Upper lobe of right lung (tissue), 1 donor: ENCODE results near the gene SESN3. TPM values are rescaled to one million over a fixed set of nuclear protein-coding genes. Genes with fewer than 3 reads are reported as not detected.
"Not testable (repeated sequence)": the region's sequence is repeated elsewhere in the genome, so short reads cannot be mapped to it uniquely, and the experiment has no call there.

ENCODE experiments used
- ATAC-seq: fragments of 200-7000 bp; cut with Tn5 transposase; one replicate; pipeline ENCODE4 v1.9.1; 2020; ENCODE audit warnings: mild to moderate bottlenecking, moderate library complexity
- DNase-seq: peaks from one replicate; pipeline ENCODE4 v3.0.0-alpha.2; 2020
- H3K27ac ChIP-seq: fragments of 200-600 bp; one replicate; pipeline ENCODE4 v1.8.0; 2022
- H3K27me3 ChIP-seq: fragments of 200-600 bp; one replicate; pipeline ENCODE4 v1.8.0; 2022; ENCODE audit warnings: mild to moderate bottlenecking
- H3K36me3 ChIP-seq: fragments of 200-600 bp; one replicate; pipeline ENCODE4 v1.8.0; 2022
- H3K4me1 ChIP-seq: fragments of 200-600 bp; one replicate; pipeline ENCODE4 v1.8.0; 2022
- H3K4me3 ChIP-seq: fragments of 200-600 bp; one replicate; pipeline ENCODE4 v1.8.0; 2022; ENCODE audit warnings: mild to moderate bottlenecking
- H3K9me3 ChIP-seq: fragments of 200-600 bp; one replicate; pipeline ENCODE4 v1.8.0; 2022
- CTCF ChIP-seq: fragments of 200-600 bp; IDR thresholded peaks from one replicate; pipeline ENCODE4 v1.8.0; 2022; ENCODE audit warnings: antibody characterized with exemption
- intact Hi-C: fragments of 100-400 bp; cut with DNase I; formaldehyde crosslinking; loops from one replicate; pipeline ENCODE4 v1.11.0; 2022
- total RNA-seq: library from RNA; stranded (reverse); fragmentation: NEBNext Ultra II Directional; extraction: Animal tissue kit (Norgen Biotek cat#: 25700); gene quantifications from one replicate; pipeline ENCODE4 v1.2.1, GENCODE V29; 2021
- donor health status: DM: no; HTN: yes; CAD: no; lungs with severe emphysema.

Gene SESN3
- total RNA-seq, 1 donor from 2014 or later, result 43.5 TPM

GRCh38 chr11:95254131-95254704, 23.2 kb upstream of the SESN3 start:
- Histone ChIP-seq H3K36me3 (no peaks in the 10 kb centered on the region), H3K27ac (peak overlapping the region; percentile 53), H3K9me3 (no peaks in the 10 kb centered on the region), H3K27me3 (no peaks in the 10 kb centered on the region), H3K4me1 (peaks cover 29% of the 10 kb centered on the region), H3K4me3 (peak overlapping the region; percentile 37)
- TF ChIP-seq CTCF, result no peak
- DNase-seq, result peak; percentile 78
- intact Hi-C loops, result no loop called here
- peak; percentile 97 for ATAC-seq

GRCh38 chr11:95253141-95253540, 22.1 kb upstream of the SESN3 start:
- no peak overlapping the region for H3K27ac ChIP-seq
- no peaks in the 10 kb centered on the region for H3K36me3 ChIP-seq
- H3K4me3 ChIP-seq, result no peak overlapping the region
- no peak for TF ChIP-seq CTCF
- H3K27me3 ChIP-seq, result no peaks in the 10 kb centered on the region
- no peaks in the 10 kb centered on the region for H3K9me3 ChIP-seq
- intact Hi-C loops, result no loop called here
- DNase-seq (no peak), ATAC-seq (no peak)
- H3K4me1 ChIP-seq, result peaks cover 29% of the 10 kb centered on the region

- Histone ChIP-seq H3K4me1 (peaks cover 29% of the 10 kb centered on the region), H3K4me3 (no peak overlapping the region), H3K27ac (no peak overlapping the region), H3K9me3 (no peaks in the 10 kb centered on the region), H3K36me3 (no peaks in the 10 kb centered on the region), H3K27me3 (no peaks in the 10 kb centered on the region)
- intact Hi-C loops, result no loop called here
- ATAC-seq, result no peak
- DNase-seq, result no peak
- no peak for TF ChIP-seq CTCF
Observed at GRCh38 chr11:95252586-95252985, 21.6 kb upstream of the SESN3 start.

GRCh38 chr11:95251896-95252295, 20.9 kb upstream of the SESN3 start:
- intact Hi-C loops, H3K27me3 ChIP-seq, H3K9me3 ChIP-seq, H3K27ac ChIP-seq, ATAC-seq, H3K4me3 ChIP-seq, H3K36me3 ChIP-seq, DNase-seq: not testable (repeated sequence)
- peaks cover 29% of the 10 kb centered on the region for H3K4me1 ChIP-seq

- Histone ChIP-seq H3K36me3 (no peaks in the 10 kb centered on the region), H3K27ac (no peak overlapping the region), H3K27me3 (no peaks in the 10 kb centered on the region), H3K4me3 (no peak overlapping the region), H3K9me3 (no peaks in the 10 kb centered on the region), H3K4me1 (peaks cover 6% of the 10 kb centered on the region)
- TF ChIP-seq CTCF, result no peak
- ATAC-seq (peak; percentile 65), DNase-seq (no peak)
- intact Hi-C loops, result no loop called here
Observed at GRCh38 chr11:95248666-95249467, 17.9 kb upstream of the SESN3 start.

- H3K4me1 ChIP-seq, result no peaks in the 10 kb centered on the region
- H3K36me3 ChIP-seq, result no peaks in the 10 kb centered on the region
- ATAC-seq (no peak), DNase-seq (no peak)
- H3K9me3 ChIP-seq, result no peaks in the 10 kb centered on the region
- no peak for TF ChIP-seq CTCF
- H3K27me3 ChIP-seq, result no peaks in the 10 kb centered on the region
- intact Hi-C loops, result no loop called here
- no peak overlapping the region for H3K27ac ChIP-seq
- no peak overlapping the region for H3K4me3 ChIP-seq
Observed at GRCh38 chr11:95247883-95248282, 16.9 kb upstream of the SESN3 start.
